AG10803 (cell line): ENCODE results near the gene POU6F2.

ENCODE experiments used
- DNase-seq: peaks from one replicate; pipeline ENCODE4 v3.0.0; 2010; ENCODE audit warnings: low read depth
- H3K4me3 ChIP-seq: 2 replicates; pipeline ENCODE4 v1.5.1; 2011; ENCODE audit warnings: mild to moderate bottlenecking, low read length, control low read depth
- TF ChIP-seq, protein P1 (sequence below): conservative IDR thresholded peaks from 2 replicates; pipeline ENCODE4 v1.5.1; 2011; ENCODE audit warnings: mild to moderate bottlenecking, low read length, control low read depth, inconsistent platforms

POU6F2 gene, protein sequence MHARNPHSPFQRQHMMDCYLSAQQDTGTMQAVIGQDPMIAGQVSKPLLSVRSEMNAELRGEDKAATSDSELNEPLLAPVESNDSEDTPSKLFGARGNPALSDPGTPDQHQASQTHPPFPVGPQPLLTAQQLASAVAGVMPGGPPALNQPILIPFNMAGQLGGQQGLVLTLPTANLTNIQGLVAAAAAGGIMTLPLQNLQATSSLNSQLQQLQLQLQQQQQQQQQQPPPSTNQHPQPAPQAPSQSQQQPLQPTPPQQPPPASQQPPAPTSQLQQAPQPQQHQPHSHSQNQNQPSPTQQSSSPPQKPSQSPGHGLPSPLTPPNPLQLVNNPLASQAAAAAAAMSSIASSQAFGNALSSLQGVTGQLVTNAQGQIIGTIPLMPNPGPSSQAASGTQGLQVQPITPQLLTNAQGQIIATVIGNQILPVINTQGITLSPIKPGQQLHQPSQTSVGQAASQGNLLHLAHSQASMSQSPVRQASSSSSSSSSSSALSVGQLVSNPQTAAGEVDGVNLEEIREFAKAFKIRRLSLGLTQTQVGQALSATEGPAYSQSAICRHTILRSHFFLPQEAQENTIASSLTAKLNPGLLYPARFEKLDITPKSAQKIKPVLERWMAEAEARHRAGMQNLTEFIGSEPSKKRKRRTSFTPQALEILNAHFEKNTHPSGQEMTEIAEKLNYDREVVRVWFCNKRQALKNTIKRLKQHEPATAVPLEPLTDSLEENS

DNA sequence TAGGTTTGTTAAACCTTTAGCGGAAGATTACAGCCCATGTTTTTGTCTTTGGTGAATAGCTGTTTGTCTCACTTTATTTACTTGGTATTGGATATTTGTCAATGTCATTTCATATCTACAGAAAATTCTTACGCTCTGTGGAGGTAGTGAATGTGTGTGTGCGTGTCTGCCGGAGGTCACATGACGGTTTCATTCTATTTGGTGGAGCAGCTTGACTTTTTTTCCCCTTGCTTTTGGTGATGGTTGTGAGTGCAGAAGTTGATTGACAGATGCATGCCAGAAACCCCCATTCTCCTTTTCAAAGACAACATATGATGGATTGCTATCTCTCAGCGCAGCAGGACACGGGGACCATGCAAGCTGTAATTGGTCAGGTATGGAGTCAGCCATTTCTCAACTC is at the start of gene POU6F2:
Gene POU6F2, plus strand, starts transcription at position 225 of the 400 bp plus-strand sequence. Its CDS starts 45 bp downstream, at position 270.
- TF ChIP-seq, protein P1, sequence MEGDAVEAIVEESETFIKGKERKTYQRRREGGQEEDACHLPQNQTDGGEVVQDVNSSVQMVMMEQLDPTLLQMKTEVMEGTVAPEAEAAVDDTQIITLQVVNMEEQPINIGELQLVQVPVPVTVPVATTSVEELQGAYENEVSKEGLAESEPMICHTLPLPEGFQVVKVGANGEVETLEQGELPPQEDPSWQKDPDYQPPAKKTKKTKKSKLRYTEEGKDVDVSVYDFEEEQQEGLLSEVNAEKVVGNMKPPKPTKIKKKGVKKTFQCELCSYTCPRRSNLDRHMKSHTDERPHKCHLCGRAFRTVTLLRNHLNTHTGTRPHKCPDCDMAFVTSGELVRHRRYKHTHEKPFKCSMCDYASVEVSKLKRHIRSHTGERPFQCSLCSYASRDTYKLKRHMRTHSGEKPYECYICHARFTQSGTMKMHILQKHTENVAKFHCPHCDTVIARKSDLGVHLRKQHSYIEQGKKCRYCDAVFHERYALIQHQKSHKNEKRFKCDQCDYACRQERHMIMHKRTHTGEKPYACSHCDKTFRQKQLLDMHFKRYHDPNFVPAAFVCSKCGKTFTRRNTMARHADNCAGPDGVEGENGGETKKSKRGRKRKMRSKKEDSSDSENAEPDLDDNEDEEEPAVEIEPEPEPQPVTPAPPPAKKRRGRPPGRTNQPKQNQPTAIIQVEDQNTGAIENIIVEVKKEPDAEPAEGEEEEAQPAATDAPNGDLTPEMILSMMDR = no peak
- H3K4me3 ChIP-seq = no peak within 1 kb of the TSS
- no peak for DNase-seq

DNA sequence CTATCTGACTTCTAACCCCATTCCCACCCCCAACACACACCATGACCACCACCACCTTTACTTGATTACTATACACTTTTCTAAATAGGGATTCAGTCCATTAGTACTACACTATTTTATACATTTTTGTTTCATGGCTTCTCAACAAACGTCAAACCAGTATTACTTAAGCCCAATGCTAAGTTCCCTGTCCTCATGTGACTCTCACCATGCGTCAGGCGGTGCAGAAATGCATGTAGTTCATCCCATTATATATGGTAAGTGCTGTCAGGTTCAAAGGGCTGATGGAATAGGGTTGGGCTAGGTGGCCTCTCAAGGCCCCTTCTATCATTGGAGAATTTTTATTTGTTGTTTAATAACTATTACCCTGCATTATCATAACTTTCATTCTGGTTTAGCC is 49.2 kb upstream of the POU6F2 start:
- H3K4me3 ChIP-seq = no peak overlapping the region
- TF ChIP-seq, protein P1 = no peak
- no peak for DNase-seq

DNA sequence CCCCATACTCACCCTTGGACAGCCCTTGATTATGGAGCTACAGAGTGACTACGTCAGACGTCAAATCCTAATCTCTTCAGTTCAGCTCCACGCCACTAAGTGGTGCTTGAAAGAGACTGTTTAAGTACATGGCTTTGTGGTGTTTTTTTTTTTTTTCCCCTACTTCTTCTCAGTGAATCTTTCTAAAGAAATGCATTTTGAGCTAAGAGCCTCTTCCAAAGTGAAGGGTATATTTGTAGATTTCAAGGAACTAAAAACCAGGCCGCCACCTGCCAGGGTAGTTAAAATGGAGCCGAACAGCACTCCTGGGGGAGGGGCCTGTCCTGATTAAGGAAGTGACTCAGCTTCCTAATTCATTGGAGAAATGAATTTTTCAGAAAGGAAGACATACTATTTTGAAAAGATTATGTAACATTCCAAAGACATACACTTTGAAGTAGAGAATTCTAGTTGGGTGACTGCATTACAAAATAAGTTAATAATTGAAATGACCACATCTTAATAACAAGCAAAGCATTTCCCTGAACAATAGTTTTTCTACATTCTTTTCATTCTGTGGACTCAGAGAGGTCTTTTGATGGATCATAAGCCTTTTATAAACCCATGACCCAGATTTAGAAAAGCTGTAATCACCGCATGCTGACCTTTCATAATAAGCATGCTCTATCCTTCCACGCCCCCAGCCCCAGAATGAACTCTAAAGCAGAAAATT is 48.1 kb upstream of the POU6F2 start:
- peak; percentile 4 for DNase-seq
- TF ChIP-seq, protein P1 = no peak
- no peak overlapping the region for H3K4me3 ChIP-seq

DNA sequence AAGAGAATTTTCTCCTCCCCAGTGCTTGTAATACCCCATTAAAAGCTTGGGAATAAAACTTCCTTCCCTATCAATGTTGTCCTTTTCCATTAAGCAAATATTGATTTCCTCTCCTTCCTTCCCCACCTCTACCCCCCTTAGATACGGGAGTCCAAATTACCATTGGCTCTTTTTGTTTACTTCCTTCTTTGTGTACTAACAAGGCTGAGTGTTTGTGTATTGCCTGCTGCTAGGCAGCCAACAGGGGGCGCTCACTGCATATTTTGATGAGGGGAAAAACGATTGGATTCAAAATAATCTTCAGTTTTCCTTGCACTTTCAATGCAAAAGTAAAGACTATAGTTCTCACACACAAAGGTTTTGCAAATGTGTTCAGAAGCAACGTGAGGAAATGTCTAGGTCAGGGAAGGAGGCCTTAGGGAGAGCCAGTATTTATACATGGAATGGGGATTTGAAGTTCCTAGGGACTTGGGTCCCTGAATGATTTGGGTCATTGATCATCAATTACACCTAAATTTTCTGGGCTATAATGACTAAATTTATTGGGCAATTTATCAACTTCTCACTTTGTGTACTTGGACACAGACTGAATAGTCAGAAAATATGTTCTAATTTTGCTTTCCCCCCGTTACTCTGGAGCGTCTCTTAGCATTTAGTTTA is 45.1 kb upstream of the POU6F2 start:
- H3K4me3 ChIP-seq = no peak overlapping the region
- DNase-seq = peak; percentile 46
- TF ChIP-seq, protein P1 = peak; percentile 92

DNA sequence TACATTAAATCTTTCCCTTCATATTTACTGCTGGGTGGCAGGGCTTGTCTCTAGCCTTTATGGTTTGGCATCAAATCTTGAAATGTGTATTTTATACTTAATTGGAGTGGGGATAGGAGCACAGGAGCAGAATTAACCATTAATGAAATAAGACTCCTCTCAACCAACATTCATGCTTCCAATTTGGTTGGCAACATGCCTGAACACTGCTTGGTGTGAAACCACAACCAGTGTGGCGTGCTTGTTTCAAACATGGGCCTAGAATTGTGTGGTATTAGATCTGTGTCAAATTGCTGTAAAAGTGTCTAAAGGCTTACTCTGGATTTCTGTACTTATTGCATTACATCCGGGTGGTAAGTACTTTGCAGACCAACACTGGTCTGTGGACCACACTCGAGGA is 43.7 kb upstream of the POU6F2 start:
- no peak for DNase-seq
- H3K4me3 ChIP-seq = no peak overlapping the region
- TF ChIP-seq, protein P1 = no peak

DNA sequence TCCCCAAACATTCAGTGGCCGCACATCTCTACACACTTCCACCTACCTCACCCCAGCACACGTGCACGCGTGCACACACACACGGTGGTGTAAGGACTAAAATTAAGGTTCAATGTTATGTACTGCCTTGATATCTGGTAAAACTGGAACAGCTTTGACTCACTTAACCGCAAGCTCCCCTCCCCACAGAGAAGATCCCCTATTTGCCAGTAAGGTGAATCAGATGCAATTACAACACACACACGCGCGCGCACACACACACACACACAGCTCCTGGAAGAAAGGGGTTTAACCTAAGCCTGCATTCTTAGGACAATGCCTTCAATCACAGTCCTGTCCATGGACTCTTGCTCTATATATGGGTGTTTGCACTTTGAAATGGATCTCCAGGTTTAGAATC is 43.2 kb upstream of the POU6F2 start:
- TF ChIP-seq, protein P1 = no peak
- DNase-seq = no peak
- no peak overlapping the region for H3K4me3 ChIP-seq
